Measurements from ENCODE around the gene EVA1C.
"Not testable (repeated sequence)": the region's sequence is repeated elsewhere in the genome, so short reads cannot be mapped to it uniquely, and the experiment has no call there.

The EVA1C gene, protein sequence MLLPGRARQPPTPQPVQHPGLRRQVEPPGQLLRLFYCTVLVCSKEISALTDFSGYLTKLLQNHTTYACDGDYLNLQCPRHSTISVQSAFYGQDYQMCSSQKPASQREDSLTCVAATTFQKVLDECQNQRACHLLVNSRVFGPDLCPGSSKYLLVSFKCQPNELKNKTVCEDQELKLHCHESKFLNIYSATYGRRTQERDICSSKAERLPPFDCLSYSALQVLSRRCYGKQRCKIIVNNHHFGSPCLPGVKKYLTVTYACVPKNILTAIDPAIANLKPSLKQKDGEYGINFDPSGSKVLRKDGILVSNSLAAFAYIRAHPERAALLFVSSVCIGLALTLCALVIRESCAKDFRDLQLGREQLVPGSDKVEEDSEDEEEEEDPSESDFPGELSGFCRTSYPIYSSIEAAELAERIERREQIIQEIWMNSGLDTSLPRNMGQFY

DNA sequence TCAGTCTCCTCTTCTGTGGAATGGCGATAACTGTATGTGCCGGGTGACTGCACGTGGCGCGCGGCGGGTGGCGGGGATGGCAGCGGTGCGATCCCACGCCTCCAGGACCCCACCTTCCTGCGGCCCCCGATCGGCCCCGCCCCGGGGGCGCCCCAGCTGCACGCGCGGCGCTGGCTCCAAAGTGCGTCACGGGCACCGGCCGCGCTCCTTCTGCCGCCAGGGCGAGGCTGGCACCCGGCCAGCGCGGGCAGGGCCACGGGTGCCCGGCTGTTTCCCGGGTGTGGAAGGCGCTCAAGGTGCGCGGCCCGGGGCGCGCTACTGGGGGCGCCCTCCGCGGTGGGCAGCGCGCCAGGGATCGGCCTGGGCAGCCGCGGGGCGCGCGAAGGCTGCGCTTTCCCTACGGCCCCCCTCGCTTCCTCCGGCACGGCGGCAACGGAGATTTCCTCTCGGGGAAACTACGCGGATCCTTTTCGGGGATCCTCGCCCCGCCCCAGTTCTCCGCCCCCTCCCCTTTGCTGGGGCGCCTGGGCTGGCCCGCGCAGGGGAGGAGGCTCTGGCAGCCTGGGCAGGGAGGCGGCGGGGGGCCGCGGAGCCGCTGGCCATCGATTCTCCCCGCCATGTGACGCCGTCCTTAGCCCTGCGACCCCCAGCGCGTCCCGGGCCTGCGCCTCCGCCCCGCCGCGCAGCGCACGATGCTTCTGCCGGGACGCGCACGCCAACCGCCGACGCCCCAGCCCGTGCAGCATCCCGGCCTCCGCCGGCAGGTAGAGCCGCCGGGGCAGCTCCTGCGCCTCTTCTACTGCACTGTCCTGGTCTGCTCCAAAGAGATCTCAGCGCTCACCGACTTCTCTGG lies at the start of gene EVA1C:
Gene EVA1C, plus strand, starts transcription at position 545 of the 853 bp plus-strand sequence. Its CDS starts 148 bp downstream, at position 693.
- DNase-seq (ENCODE audit: low read depth): peak; percentile 50

DNA sequence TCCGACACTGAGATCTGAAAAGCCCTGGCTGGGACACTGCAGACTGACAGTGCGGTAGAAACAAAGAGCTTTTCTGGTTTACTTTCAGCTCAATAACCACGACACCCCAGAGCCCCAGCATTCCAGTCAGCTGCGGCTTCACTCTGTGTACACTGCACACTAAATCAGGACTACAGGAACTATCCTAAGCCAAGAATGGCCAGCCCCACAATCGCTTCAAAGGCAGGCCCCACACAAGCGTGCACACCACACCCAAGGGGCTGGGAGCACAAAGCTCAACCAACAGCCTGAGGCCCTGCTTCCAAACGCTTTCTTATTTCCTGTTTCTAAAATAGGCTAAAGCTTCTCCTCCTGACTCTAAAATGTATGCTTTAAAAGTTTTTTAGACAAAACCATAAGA lies 48.1 kb upstream of the EVA1C start:
- no peak for DNase-seq (ENCODE audit: low read depth)

DNA sequence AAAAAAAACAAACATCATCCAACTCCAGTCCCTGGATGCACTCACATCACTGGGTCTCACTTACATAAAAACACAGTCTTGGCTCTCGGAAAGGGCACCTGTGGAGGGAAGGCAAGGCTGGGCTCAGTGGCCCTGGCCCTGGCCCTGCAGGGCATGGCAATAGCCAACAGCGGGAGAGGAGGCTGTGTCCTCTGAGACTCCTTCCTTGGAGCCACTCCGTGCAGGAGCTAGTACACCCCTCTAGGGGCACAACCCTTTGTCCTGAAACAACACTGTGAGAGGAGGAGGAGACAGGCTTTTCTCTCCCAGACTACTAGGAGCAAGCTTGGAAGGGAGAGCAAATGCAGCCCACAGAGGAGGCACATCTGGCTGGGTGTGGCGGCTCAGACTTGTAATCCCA lies 47.7 kb upstream of the EVA1C start:
- DNase-seq (ENCODE audit: low read depth): no peak

DNA sequence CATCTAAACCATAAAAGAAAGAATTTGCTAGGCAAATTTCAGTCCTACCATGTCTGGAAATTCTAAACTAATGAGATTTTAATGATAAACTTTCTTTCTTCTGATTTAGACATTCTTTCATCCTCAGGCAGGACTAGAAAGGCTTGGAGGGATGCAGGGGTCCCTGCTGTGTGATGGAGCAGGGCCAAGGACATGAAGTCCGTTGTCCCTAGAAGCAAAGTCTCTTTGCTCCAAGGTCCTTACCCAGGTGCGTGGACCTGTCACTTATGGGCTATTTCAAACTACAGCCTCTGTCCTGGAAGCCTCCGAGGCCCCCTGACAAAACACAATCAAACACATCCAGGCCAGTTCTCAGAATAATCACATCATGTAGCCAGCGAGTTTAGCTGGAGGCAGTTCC lies 46.3 kb upstream of the EVA1C start:
- no peak for DNase-seq (ENCODE audit: low read depth)

DNA sequence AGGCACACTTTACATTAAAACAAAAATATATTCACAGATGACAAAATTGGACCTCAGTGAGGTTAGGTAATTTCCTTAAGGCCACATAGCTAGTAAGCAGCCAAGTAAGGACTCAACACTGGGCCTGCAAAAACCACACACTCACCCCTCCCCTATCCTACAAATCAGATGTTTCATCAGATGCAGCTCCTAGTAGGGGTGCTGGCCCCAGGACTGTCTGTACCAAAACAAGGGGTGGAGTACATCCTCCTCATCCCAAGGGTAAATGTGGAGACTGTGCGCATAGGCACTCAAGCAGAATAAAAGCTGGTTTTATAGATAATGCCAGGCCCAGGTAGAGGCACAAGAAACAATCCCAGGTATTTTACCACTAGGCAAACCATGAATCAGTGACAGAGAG lies 45.3 kb upstream of the EVA1C start:
- no peak for DNase-seq (ENCODE audit: low read depth)

DNA sequence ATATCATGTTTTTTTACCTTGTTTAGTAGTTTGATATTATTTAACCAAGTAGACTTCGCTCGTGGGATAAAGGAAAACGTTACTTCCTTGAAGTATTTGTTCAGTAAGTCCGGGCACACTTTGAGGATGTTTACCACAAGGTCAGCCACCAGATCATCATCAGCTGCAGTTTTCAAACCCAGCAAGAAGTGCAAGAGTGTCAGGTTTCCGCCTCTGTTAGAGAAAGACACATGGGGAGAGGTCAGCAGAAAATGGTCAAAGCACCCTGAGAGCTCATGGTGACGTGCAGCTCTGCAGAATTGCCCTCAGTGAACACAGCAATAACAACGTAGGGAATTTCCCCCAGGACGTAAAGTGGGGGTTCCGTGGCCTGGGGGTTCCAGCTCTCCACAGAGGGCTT lies 44.1 kb upstream of the EVA1C start:
- no peak for DNase-seq (ENCODE audit: low read depth)

DNA sequence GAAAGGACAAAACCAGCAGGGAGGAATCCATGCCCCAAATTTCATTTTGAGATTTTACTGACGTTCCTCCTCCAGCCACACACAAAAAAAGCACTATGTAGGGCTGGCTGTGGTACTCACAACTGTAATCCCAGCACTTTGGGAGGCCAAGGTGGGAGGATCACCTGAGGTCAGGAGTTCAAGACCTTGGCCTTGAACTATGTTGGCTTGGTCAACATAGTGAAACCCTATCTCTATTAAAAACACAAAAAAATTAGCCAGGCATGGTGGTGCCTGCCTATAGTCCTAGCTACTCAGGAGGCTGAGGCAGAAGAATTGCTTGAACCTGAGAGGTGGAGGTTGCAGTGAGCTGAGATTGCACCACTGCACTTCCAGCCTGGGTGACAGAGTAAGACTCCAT lies 43.5 kb upstream of the EVA1C start:
- not testable (repeated sequence) for DNase-seq (ENCODE audit: low read depth)

DNA sequence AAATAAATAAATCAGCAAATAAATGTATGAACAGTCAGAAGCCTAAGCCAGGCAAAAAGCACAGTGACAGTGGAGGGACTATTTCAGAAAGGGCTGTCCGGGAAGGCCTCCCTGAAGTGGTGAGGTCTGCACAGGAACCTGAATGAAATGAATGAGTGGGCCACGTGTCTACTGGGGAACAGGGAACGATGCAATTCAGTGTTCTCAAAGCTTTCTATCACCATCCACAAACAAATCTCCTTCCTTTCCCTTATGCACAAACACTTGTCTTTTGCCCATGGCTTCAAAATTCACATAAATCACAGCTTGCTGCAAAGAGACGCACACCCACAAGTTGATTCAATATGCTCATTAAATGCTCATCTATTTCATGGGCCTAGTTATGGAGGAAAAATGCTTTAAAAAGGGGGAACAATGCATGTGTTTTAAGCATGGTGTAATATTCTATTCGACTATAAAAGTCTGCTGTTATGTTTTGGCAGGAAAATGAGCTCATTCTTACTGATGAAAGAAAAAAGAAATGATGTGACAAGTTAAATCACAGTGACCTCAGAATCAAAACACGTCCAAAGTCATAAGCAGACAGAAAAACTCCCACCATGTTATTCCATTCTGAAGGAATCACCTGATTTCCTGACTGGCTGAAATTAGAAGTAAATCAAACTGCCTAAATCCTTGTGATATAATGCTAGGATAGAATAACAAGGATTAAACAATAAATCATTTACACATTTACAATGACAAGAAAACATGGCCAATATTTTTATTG lies 41.3 kb upstream of the EVA1C start:
- no peak for DNase-seq (ENCODE audit: low read depth)

DNA sequence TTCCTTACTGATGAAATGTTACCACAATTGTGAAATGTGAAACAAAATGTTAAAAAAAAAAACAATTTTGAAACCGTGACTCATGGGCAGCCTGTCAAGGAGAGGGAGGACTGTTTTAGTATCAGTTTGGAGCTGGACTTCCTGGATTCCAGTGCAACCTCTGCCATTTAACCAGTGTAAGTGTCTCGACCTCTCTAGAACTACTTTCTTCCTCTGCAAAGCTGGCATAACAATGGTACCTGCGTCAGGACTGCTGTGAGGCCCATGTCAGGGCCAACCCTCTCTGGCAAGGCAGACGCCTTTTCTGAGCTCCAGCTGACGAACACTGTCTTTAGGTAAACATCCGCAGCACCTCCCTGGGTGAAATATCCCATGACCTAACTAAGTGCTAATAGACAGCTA lies 40.6 kb upstream of the EVA1C start:
- DNase-seq (ENCODE audit: low read depth): no peak

DNA sequence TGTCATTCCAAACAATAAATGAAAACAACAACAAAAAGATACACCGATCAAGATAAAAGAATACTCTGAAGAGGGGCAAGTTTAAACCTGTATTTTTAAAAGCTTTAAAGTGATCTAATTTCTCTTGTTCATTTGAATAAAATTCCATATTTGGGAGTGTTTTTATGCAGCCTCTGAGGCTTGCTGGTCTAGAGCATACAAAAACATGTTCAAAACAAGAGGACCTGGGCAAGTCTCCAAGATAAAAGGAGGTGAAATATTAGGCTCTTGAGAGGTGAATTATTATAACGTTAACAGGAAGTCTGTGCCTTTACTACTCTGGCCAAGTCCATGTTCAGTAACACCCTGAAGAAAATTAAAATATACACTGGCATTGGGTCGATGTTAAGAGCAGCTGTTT lies 39.8 kb upstream of the EVA1C start:
- DNase-seq (ENCODE audit: low read depth): no peak

DNA sequence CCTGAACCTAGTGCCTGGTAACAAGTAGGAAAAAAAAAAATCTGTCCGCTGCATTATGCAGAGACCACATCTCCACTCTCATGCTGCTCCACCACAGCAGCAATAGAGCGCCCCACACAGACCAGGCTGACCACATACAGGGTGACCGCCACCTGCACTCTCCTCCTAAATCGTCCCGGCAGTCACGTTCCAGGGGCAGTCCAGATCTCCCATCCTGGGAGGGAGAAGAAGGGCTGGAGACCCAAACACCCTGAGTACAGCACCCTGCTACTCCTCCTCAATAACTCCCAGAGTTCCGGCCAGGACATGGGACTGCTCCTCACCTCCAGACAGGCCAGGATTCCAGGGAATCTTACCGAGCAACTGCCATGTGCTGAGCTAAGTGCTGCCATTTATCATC lies 35.0 kb upstream of the EVA1C start:
- DNase-seq (ENCODE audit: low read depth): no peak

DNA sequence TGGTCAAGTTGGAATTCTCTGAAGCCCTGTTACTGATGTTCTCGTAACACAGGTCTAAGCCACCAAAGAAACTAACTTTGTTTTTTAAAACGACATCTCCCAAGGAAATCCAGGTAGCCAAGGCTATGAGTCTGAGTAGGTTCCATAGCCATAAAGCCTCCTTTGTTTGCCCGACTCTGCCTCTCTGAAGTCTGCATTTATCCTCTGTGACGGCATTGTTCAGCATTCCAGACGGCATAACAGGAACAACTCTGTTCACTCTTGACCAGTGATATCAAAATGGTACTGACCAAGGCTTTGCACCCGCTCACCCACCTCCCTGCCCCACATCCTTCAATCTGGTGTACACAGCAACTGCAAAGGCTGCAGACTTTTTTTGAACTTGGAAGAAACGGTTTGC lies 34.5 kb upstream of the EVA1C start:
- DNase-seq (ENCODE audit: low read depth): no peak

DNA sequence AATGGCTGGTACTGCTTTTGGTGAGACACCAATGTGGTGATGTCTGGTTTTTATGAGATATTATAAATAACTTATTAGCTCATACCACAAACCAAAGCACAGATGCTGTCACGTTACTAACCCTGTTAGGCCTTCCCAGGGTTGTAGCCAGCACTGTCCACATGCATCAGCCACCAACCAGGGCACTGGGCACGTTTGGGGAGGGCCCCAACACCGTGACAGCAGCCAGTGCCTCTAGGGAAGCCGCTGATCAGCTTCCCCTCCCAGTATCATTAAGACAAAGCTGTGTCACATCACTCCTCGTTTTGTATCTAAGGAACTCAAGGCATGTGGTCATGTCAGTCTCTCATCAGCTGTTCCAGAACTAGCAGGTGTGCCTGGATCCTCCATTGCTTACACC lies 33.5 kb upstream of the EVA1C start:
- DNase-seq (ENCODE audit: low read depth): no peak

DNA sequence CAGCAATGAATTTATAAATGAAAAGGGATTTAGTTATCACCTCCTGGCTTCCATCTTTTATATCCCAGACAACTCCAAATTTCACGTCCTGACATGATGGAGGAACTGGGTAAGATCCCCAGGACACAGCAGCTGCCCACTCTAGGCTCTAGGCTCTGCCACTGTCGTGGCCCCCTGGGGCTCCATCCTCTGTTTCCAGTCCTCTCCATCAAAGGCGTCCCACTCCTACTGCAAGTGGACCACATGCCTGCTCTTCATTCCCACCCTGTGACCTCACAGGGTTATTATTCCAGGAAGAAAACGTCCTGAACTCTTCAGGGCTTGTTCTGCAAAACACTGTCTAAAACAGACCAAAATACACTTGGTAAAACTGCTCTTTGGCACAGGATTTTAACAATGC lies 31.6 kb upstream of the EVA1C start:
- no peak for DNase-seq (ENCODE audit: low read depth)

DNA sequence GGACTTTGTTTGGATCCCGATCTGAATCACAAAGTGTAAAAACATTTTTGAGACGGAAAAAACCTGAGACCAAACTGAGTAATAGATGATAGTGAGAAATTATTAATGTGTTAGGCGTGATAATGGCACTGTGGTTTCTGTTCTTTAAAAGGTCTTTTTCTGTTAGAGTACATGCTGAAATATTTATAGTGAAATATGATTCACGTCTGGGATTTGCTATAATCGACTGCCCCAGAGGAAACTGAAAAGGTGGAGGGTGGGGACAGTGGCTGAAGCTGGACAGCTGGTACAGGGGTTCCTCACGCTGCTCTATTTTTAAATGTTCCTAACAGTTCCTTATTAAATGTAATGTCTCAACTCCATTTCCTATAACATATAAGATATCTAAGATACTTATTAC lies 30.9 kb upstream of the EVA1C start:
- DNase-seq (ENCODE audit: low read depth): no peak

DNA sequence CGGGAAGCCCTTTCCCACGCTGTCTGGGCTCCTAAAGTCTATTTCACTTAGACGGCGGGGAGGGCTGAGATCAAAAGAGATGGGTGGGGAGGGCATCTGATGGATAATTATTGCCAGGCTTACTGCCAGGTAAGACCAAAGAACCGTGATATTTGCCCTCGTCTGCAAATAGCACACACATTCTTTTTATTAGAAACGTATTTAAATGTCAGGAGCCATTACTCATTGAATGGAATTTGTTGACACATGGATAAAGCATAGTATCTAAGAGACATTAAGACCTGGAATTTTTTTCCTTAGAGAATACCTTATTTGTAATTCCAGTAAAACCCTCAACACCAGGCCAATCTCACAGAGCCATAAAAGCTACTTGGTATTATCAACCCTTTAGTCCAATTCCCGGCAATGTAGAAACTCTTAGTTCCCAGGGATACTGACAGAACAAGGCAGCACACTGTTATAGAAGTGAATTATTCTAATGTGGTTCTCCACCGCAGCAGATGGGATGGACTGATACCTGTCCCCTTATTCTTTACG lies 30.3 kb upstream of the EVA1C start:
- no peak for DNase-seq (ENCODE audit: low read depth)

DNA sequence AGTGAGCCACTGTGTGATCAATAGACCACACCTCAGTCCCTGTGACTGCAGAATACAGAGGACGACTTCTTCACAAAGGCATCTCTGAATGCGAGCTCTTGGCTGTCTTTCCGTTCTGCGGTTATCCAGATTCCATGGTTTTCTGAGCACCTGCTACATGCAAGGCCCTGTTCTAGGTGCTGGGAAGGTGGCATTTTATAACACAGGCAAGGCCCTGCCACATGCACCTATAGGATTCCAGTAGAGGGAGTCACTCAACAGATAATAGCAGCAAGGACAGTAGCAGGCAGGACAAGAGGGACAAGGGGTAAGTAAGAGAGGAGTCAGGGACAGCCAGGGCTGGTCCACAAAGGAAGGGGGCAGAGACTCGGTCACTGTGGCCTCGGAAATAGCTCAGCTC lies 28.7 kb upstream of the EVA1C start:
- DNase-seq (ENCODE audit: low read depth): no peak

DNA sequence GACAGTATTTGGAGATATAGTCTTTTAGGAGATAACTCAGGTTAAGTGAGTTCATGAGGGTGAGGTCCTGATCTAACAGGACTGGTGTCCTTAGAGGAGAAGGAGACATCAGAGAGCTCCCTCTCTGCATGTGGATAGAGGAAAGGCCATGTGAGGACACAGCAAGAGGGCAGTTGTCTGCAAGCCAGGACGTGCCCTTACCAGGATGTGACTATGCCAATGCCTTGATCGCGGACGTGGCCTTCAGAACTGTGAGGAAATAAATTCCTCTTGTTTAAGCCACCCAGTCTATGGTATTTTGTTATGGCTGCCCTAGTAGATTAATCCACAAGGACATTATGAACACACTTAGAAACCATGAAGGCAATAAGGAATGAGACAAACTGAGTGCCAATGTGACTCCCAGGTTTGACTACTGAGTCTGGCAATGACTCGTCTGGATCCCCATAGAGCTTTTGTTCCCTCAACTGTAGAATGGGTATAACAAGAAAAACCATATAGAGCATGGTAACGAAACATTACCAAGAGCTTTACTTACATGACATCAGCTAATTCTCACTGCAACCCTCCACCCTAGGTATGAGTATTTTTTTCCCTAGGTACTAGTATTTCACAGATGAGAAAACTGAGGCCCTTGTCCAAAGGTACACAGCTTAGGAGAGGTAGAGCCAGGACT lies 26.2 kb upstream of the EVA1C start:
- DNase-seq (ENCODE audit: low read depth): no peak

DNA sequence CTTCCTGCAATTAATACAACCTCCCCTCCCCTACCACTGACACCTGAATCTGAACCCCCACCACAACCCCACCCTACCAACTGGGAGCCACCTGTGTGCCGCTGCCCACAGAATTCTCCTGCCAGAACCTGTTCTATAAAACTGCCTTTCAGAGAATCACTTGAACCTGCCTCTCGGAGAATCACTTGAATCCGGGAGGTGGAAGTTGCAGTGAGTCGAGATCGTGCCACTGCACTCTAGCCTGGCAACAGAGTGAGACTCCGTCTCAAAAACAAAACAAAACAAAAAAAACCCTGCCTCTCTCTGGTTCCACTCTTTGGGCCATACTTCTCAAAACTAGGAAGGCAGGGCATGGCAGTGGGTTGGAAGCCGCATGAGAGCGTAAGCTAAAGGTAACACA lies 25.4 kb upstream of the EVA1C start:
- DNase-seq (ENCODE audit: low read depth): no peak

DNA sequence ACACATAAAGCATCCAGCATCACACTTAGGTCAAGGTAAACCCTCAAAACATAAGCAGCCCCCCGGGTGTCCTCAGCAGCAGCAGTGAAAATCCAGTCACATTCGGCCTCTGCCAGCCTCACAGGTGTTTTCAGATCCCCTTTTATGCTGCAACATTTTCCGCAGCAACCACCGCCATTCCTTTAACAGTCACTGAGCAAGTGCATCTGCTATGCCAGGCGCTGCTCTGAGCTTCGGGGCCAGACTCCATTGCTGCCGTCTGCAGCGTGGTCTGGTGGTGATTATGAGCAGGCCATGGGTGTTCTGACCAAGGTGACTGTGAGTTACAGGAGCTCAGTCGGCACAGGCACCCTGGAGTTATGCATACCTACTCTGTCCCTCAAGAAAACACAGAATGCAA lies 24.2 kb upstream of the EVA1C start:
- DNase-seq (ENCODE audit: low read depth): no peak

DNA sequence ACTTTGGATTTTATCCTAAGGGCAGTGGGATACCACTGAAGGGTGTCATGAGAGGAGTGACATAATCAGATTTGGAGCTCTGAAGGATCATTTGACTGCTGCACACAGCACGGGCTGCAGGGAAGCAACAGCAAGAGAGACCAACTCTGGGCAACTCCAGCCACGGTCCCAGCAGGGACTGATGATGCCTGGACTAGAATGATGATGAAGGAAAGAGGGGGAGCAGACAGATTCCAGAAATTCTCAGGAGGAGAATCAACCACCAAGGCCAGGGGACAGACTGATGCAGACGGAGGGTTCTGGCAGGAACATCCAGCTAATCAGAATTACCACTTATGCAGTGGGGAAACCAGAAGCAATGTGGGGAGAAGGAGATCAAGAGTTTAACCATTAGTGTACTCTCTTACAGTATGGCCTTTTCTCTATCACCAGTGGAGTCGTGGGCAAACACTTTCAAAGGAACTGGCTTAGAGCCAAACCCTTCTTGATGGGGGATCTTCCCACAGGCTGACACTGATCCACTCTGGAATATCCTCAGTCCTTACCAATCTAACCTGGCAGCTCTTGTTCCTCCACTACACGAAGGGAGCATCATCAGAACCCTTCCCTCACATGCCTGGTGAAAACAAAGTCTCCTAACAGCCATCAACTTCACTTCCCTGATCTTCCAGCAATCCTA lies 23.0 kb upstream of the EVA1C start:
- no peak for DNase-seq (ENCODE audit: low read depth)

Measured in stimulated activated CD8-positive, alpha-beta memory T cell treated with anti-CD3 and anti-CD28 coated beads, Interleukin-12 subunit alpha, Interleukin-12 subunit beta, amount 100 ng/mL, for 1 hour (primary cell).